Measurements from ENCODE around the gene UBE2A.

Gene UBE2A

DNA sequence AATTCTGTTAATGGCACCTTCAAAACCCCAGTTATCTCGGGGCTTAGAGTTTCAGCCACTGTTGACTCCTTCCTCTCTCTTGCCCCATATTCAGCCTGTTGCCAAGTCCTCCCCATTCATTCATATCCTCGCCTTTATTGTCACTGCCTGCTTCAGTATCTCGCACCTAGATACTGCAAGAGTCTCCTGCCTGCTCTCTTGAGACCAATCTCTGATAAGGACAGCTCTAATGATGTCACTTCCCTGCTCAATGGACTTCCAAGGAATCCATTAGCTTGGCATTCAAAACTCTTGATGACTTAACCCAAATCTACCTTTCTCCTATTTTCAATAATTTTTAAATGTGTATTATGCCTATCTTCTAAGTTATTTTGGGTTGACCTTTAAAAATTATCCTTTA lies 1.1 kb upstream of the UBE2A start:
- Histone ChIP-seq H3K4me3 (ENCODE audit: low read depth in 1 of 5, low read length in 5 of 5) (peak overlapping the region; percentile 68 to 79 (median 71)), H3K27me3 (ENCODE audit: control insufficient read depth in 5 of 5, insufficient read depth in 4 of 5, low read length in 5 of 5) (peaks cover 0 to 5% (median 0%) of the 10 kb centered on the region in 5 donors), H3K9ac (ENCODE audit: low read length in 5 of 5) (peak overlapping the region in 3 of 5 donors; percentile 57 to 82 (median 81)), H3K9me3 (ENCODE audit: control insufficient read depth in 5 of 5, low read length in 5 of 5) (no peaks in the 10 kb centered on the region), H3K4me1 (ENCODE audit: control insufficient read depth in 5 of 5, insufficient read depth in 5 of 5, low read length in 5 of 5) (peaks cover 0 to 20% (median 18%) of the 10 kb centered on the region in 5 donors), H3K36me3 (ENCODE audit: control insufficient read depth in 5 of 5, insufficient read depth in 5 of 5, low read length in 5 of 5) (no peaks in the 10 kb centered on the region), H3K27ac (ENCODE audit: low read depth, low read length) (peak overlapping the region; percentile 82)

GRCh38 chrX:119573840-119574393 lies 446 bp upstream of the UBE2A start:
- Histone ChIP-seq H3K36me3 (ENCODE audit: control insufficient read depth in 5 of 5, insufficient read depth in 5 of 5, low read length in 5 of 5) (no peaks in the 10 kb centered on the region), H3K4me1 (ENCODE audit: control insufficient read depth in 5 of 5, insufficient read depth in 5 of 5, low read length in 5 of 5) (peaks cover 0 to 20% (median 18%) of the 10 kb centered on the region in 5 donors), H3K9ac (ENCODE audit: low read length in 5 of 5) (peak overlapping the region in 4 of 5 donors; percentile 69 to 82 (median 82)), H3K27ac (ENCODE audit: low read depth, low read length) (peak overlapping the region; percentile 82), H3K9me3 (ENCODE audit: control insufficient read depth in 5 of 5, low read length in 5 of 5) (no peaks in the 10 kb centered on the region), H3K27me3 (ENCODE audit: control insufficient read depth in 5 of 5, insufficient read depth in 4 of 5, low read length in 5 of 5) (peaks cover 0 to 5% (median 0%) of the 10 kb centered on the region in 5 donors), H3K4me3 (ENCODE audit: low read depth in 1 of 5, low read length in 5 of 5) (peak overlapping the region; percentile 68 to 79 (median 71))

- Histone ChIP-seq H3K27me3 (ENCODE audit: control insufficient read depth in 5 of 5, insufficient read depth in 4 of 5, low read length in 5 of 5) (peaks cover 0 to 3% (median 2%) of the 10 kb centered on the region in 5 donors), H3K27ac (ENCODE audit: low read depth, low read length) (no peak overlapping the region), H3K36me3 (ENCODE audit: control insufficient read depth in 5 of 5, insufficient read depth in 5 of 5, low read length in 5 of 5) (peaks cover 0 to 8% (median 0%) of the 10 kb centered on the region in 5 donors), H3K4me1 (ENCODE audit: control insufficient read depth in 5 of 5, insufficient read depth in 5 of 5, low read length in 5 of 5) (peaks cover 0 to 12% (median 10%) of the 10 kb centered on the region in 5 donors), H3K9me3 (ENCODE audit: control insufficient read depth in 5 of 5, low read length in 5 of 5) (no peaks in the 10 kb centered on the region), H3K9ac (ENCODE audit: low read length in 5 of 5) (no peak overlapping the region), H3K4me3 (ENCODE audit: low read depth in 1 of 5, low read length in 5 of 5) (no peak overlapping the region)
These were observed 5.1 kb downstream of the UBE2A start for GRCh38 chrX:119579414-119579813.

DNA sequence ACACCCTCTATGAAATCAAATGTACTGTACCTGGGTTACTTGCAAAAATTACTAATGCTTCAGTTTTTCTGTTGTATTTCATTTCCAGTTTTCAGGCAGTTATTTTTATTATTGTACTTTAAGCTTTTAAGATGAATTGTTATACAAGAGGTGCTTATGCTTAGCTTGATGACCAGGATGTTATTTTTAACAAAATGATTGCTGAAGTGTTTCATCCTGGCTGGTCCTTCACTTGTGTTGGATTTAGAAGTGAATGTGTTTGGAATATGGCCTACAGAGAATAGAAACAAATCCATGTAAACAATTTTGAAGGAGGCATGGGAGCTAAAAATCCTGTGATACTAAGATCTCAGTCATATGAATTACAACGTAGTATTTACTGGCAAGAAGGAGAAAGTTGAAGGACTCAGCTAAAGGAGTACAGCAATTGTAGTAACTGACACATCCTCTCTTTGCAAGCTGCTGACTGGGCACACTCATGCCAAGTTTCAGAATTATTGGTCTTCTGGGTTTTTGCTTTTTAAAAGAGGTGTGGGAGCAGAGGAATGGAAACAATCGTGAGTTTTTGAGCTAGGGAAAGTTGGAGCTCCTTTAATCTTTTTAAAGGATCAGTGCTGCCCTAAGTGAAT lies 9.2 kb downstream of the UBE2A start:
- Histone ChIP-seq H3K9ac (ENCODE audit: low read length in 5 of 5) (no peak overlapping the region), H3K27me3 (ENCODE audit: control insufficient read depth in 5 of 5, insufficient read depth in 4 of 5, low read length in 5 of 5) (peaks cover 0 to 3% (median 0%) of the 10 kb centered on the region in 5 donors), H3K9me3 (ENCODE audit: control insufficient read depth in 5 of 5, low read length in 5 of 5) (no peaks in the 10 kb centered on the region), H3K27ac (ENCODE audit: low read depth, low read length) (no peak overlapping the region), H3K4me3 (ENCODE audit: low read depth in 1 of 5, low read length in 5 of 5) (no peak overlapping the region), H3K36me3 (ENCODE audit: control insufficient read depth in 5 of 5, insufficient read depth in 5 of 5, low read length in 5 of 5) (peaks cover 0 to 8% (median 0%) of the 10 kb centered on the region in 5 donors), H3K4me1 (ENCODE audit: control insufficient read depth in 5 of 5, insufficient read depth in 5 of 5, low read length in 5 of 5) (no peaks in the 10 kb centered on the region)

DNA sequence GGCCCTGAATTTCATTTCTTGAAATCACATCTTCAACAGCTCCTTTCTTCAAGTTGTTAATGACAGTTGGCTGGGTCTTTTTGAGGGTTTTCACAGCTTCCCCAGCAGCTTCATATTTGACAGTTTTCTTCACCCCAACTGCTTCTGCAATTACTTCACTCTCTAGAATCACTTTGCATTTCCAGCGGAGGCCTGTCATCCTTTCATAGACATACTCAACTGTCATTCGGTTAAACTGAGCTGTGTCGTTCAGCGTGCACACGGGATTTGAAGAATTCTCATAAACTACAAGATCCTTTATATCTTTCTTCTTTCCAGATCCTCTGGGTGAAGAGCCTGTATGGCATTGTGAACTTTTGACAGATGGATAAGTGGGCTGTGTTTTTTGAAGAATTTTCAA lies 15.4 kb downstream of the UBE2A start:
- H3K27me3 ChIP-seq (ENCODE audit: control insufficient read depth in 5 of 5, insufficient read depth in 4 of 5, low read length in 5 of 5): no peaks in the 10 kb centered on the region

GRCh38 chrX:119602701-119603255 lies 28.4 kb downstream of the UBE2A start:
- H3K36me3 ChIP-seq (ENCODE audit: control insufficient read depth in 5 of 5, insufficient read depth in 5 of 5, low read length in 5 of 5): peaks cover 0 to 2% (median 0%) of the 10 kb centered on the region in 5 donors
- no peak overlapping the region for H3K4me3 ChIP-seq (ENCODE audit: low read depth in 1 of 5, low read length in 5 of 5)
- no peak overlapping the region for H3K27ac ChIP-seq (ENCODE audit: low read depth, low read length)
- peaks cover 0 to 15% (median 8%) of the 10 kb centered on the region in 5 donors for H3K4me1 ChIP-seq (ENCODE audit: control insufficient read depth in 5 of 5, insufficient read depth in 5 of 5, low read length in 5 of 5)
- H3K27me3 ChIP-seq (ENCODE audit: control insufficient read depth in 5 of 5, insufficient read depth in 4 of 5, low read length in 5 of 5): peaks cover 0 to 2% (median 0%) of the 10 kb centered on the region in 5 donors
- no peak overlapping the region for H3K9ac ChIP-seq (ENCODE audit: low read length in 5 of 5)
- no peaks in the 10 kb centered on the region for H3K9me3 ChIP-seq (ENCODE audit: control insufficient read depth in 5 of 5, low read length in 5 of 5)

More for the DNA sequence above, 15.4 kb downstream of the UBE2A start:
- Histone ChIP-seq H3K4me1 (ENCODE audit: control insufficient read depth in 5 of 5, insufficient read depth in 5 of 5, low read length in 5 of 5) (no peaks in the 10 kb centered on the region), H3K4me3 (ENCODE audit: low read depth in 1 of 5, low read length in 5 of 5) (no peak overlapping the region), H3K36me3 (ENCODE audit: control insufficient read depth in 5 of 5, insufficient read depth in 5 of 5, low read length in 5 of 5) (peaks cover 4 to 10% (median 9%) of the 10 kb centered on the region in 5 donors), H3K9me3 (ENCODE audit: control insufficient read depth in 5 of 5, low read length in 5 of 5) (no peaks in the 10 kb centered on the region), H3K27ac (ENCODE audit: low read depth, low read length) (no peak overlapping the region), H3K9ac (ENCODE audit: low read length in 5 of 5) (no peak overlapping the region)

DNA sequence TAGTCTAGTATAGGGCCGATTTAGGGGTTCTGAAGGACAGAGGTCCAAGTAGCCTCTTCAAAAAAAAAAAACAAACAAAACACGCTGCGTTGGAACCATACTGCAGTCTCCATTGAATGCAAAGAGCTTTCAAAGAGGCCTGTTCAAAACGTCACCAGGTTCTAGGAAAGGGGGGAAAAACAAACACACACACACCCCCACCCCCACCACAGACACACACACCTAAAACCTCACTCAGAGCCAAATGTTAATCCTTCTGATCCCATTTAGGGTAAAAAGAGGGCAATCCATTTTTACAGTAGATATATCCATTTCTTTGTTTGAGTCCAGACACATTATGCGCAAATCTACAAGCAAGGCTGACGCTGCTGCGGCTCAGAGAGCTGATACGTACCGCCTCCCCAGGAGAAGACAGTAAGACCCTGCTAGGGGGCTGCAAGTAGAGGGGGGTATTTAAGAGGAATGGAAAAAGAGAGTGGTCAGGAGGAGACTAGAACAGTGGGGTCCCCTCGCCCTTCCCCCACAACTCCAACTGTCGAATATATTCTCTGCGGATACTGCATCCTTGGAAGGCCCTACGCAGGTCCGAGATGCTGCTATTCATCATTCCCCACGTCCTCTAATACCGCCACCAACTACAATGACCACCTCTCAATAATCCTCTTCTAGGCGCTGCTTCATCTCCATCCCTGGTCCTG lies 30.6 kb downstream of the UBE2A start:
- peaks cover 0 to 15% (median 8%) of the 10 kb centered on the region in 5 donors for H3K4me1 ChIP-seq (ENCODE audit: control insufficient read depth in 5 of 5, insufficient read depth in 5 of 5, low read length in 5 of 5)
- peak overlapping the region; percentile 31 to 90 (median 69) for H3K4me3 ChIP-seq (ENCODE audit: low read depth in 1 of 5, low read length in 5 of 5)
- peaks cover 0 to 2% (median 0%) of the 10 kb centered on the region in 5 donors for H3K36me3 ChIP-seq (ENCODE audit: control insufficient read depth in 5 of 5, insufficient read depth in 5 of 5, low read length in 5 of 5)
- no peaks in the 10 kb centered on the region for H3K9me3 ChIP-seq (ENCODE audit: control insufficient read depth in 5 of 5, low read length in 5 of 5)
- peak overlapping the region in 4 of 5 donors; percentile 29 to 68 (median 50) for H3K9ac ChIP-seq (ENCODE audit: low read length in 5 of 5)
- peak overlapping the region; percentile 23 for H3K27ac ChIP-seq (ENCODE audit: low read depth, low read length)
- H3K27me3 ChIP-seq (ENCODE audit: control insufficient read depth in 5 of 5, insufficient read depth in 4 of 5, low read length in 5 of 5): peaks cover 0 to 2% (median 0%) of the 10 kb centered on the region in 5 donors

DNA sequence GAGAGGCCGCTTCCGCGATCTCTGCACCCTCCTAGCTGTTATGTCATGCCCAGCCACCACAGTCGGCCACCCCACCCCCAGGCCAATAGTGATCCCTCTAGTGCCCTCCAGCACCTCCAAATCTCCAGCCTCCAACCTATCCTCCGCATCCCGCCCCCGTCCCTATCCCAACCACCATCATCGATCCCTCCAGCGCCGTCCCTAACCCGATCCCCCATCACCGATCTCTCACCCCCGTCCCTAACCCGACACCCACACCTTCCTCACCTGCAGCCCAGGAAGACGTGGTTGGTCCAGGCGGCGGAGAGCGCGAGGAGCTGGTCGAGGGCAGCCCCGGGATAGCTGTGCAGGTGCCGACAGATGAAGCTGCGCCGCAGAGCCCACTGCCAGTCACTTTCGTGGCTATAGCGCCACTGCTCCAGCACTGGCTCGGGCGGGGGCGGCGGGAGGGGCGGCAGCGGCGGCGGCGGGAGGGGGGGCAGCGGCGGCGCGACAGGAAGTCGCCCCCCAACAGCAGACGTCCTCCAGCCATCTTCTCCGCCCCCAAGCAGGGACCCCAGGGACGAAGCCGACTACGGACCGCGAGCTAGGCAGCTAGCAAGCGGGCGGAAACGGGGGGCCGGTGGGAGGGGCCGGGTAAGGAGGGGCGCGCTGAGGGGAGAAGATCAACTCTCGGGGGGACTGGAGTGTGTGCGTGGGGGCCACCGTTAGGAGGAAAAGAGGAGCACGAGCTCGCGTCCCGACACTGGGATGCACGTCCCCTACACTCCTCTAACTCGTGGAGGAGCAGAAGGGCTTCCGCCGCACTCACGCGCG lies 31.3 kb downstream of the UBE2A start:
- Histone ChIP-seq H3K27me3 (ENCODE audit: control insufficient read depth in 5 of 5, insufficient read depth in 4 of 5, low read length in 5 of 5) (peaks cover 0 to 2% (median 0%) of the 10 kb centered on the region in 5 donors), H3K4me3 (ENCODE audit: low read depth in 1 of 5, low read length in 5 of 5) (peak overlapping the region; percentile 31 to 90 (median 82))

GRCh38 chrX:119606280-119607017 lies 32.1 kb downstream of the UBE2A start, which contains the start of gene NKRF:
Gene NKRF (minus strand): TSS chrX:119606424.
- Histone ChIP-seq H3K4me1 (ENCODE audit: control insufficient read depth in 5 of 5, insufficient read depth in 5 of 5, low read length in 5 of 5) (peaks cover 0 to 15% (median 8%) of the 10 kb centered on the region in 5 donors), H3K9ac (ENCODE audit: low read length in 5 of 5) (peak within 1 kb of the TSS; percentile 40 to 86 (median 81)), H3K4me3 (ENCODE audit: low read depth in 1 of 5, low read length in 5 of 5) (peak within 1 kb of the TSS; percentile 61 to 90 (median 82)), H3K9me3 (ENCODE audit: control insufficient read depth in 5 of 5, low read length in 5 of 5) (no peaks in the 10 kb centered on the region), H3K27ac (ENCODE audit: low read depth, low read length) (peak within 1 kb of the TSS; percentile 92), H3K27me3 (ENCODE audit: control insufficient read depth in 5 of 5, insufficient read depth in 4 of 5, low read length in 5 of 5) (peaks cover 0 to 2% (median 0%) of the 10 kb centered on the region in 5 donors), H3K36me3 (ENCODE audit: control insufficient read depth in 5 of 5, insufficient read depth in 5 of 5, low read length in 5 of 5) (peaks cover 0 to 2% (median 0%) of the 10 kb centered on the region in 5 donors)

More for the DNA sequence above, 31.3 kb downstream of the UBE2A start:
- Histone ChIP-seq H3K36me3 (ENCODE audit: control insufficient read depth in 5 of 5, insufficient read depth in 5 of 5, low read length in 5 of 5) (peaks cover 0 to 2% (median 0%) of the 10 kb centered on the region in 5 donors), H3K27ac (ENCODE audit: low read depth, low read length) (peak overlapping the region; percentile 92), H3K4me1 (ENCODE audit: control insufficient read depth in 5 of 5, insufficient read depth in 5 of 5, low read length in 5 of 5) (peaks cover 0 to 15% (median 8%) of the 10 kb centered on the region in 5 donors), H3K9ac (ENCODE audit: low read length in 5 of 5) (peak overlapping the region; percentile 40 to 86 (median 76)), H3K9me3 (ENCODE audit: control insufficient read depth in 5 of 5, low read length in 5 of 5) (no peaks in the 10 kb centered on the region)

Data from subcutaneous abdominal adipose tissue (tissue), 5 donors.